Measurements from ENCODE around the gene NOTUM.

NOTUM gene

GRCh38 chr17:82000803-82001570, 40.0 kb upstream of the NOTUM start:
- Histone ChIP-seq H3K9me3 (ENCODE audit: control insufficient read depth, insufficient read depth, low read depth, low read length) (no peaks in the 10 kb centered on the region), H3K4me3 (ENCODE audit: low read depth, low read length) (no peak overlapping the region), H3K4me1 (ENCODE audit: control insufficient read depth, insufficient read depth, low read length) (peaks cover 6% of the 10 kb centered on the region; the same call in 1 of the 2 replicates), H3K36me3 (ENCODE audit: control insufficient read depth in 2 of 2, insufficient read depth in 1 of 2, low read length in 2 of 2) (peaks cover 0 to 6% of the 10 kb centered on the region in 2 experiments; a peak in 1 of 3 replicates), H3K27ac (ENCODE audit: extremely low read depth, low read depth, low read length) (no peak overlapping the region)
- ChIA-PET POLR2A (interaction anchor here (0.6 kb wide), 1 partner anchor 95 kb away, joined by 7 read pairs; no protein-coding TSS in a partner anchor), CTCF (no interaction called here)
- TF ChIP-seq PRDM6 (tag by site-specific recombination; IDR thresholded peaks at IDR 0.05) (no peak), MYNN (tag by site-specific recombination; IDR thresholded peaks at IDR 0.05; ENCODE audit: borderline replicate concordance) (0 out of 2 replicates have a peak, but pooled peaks have one; percentile 39)

- POLR2A ChIA-PET, result no interaction called here
- no peak for TF ChIP-seq ZNF514 (tag by site-specific recombination; IDR thresholded peaks at IDR 0.05)
- TF ChIP-seq ZNF629 (tag by site-specific recombination; IDR thresholded peaks at IDR 0.05), result no peak
- TF ChIP-seq KLF1 (tag by site-specific recombination; IDR thresholded peaks at IDR 0.05), result peak; percentile 92
- peak; percentile 42; the same call in 1 of the 2 replicates for TF ChIP-seq KLF17 (tag by site-specific recombination; IDR thresholded peaks at IDR 0.05)
- H3K4me1 ChIP-seq (ENCODE audit: control insufficient read depth, insufficient read depth, low read length), result peaks cover 6% of the 10 kb centered on the region; the same call in 1 of the 2 replicates
- H3K36me3 ChIP-seq (ENCODE audit: control insufficient read depth in 2 of 2, insufficient read depth in 1 of 2, low read length in 2 of 2), result peaks cover 0 to 6% of the 10 kb centered on the region in 2 experiments; a peak in 1 of 3 replicates
- H3K9me3 ChIP-seq (ENCODE audit: control insufficient read depth, insufficient read depth, low read depth, low read length), result no peaks in the 10 kb centered on the region
- CTCF ChIA-PET, result interaction anchor here (0.5 kb wide), 1 partner anchor 22 kb away, joined by 3 read pairs; the partner anchor contains the start of gene CENPX
- no peak overlapping the region for H3K27ac ChIP-seq (ENCODE audit: extremely low read depth, low read depth, low read length)
- H3K4me3 ChIP-seq (ENCODE audit: low read depth, low read length), result no peak overlapping the region
Measured at GRCh38 chr17:81999976-82000802, 39.2 kb upstream of the NOTUM start.

GRCh38 chr17:81999587-81999975, 38.6 kb upstream of the NOTUM start:
- Histone ChIP-seq H3K4me3 (ENCODE audit: low read depth, low read length) (no peak overlapping the region), H3K27ac (ENCODE audit: extremely low read depth, low read depth, low read length) (no peak overlapping the region)

More at GRCh38 chr17:81999587-81999975, 38.6 kb upstream of the NOTUM start:
- POLR2A ChIA-PET, result interaction anchor here (0.7 kb wide), 1 partner anchor 189 kb away, joined by 5 read pairs; no protein-coding TSS in a partner anchor
- peaks cover 6% of the 10 kb centered on the region; the same call in 1 of the 2 replicates for H3K4me1 ChIP-seq (ENCODE audit: control insufficient read depth, insufficient read depth, low read length)
- TF ChIP-seq ZNF658 (tag by site-specific recombination; IDR thresholded peaks at IDR 0.05), result no peak
- TF ChIP-seq BCL11A (tag by site-specific recombination; IDR thresholded peaks at IDR 0.05; ENCODE audit: low read depth), result no peak
- TF ChIP-seq PATZ1 (tag by site-specific recombination; IDR thresholded peaks at IDR 0.05), result no peak
- TF ChIP-seq SALL2 (tag by site-specific recombination; IDR thresholded peaks at IDR 0.05; ENCODE audit: borderline replicate concordance), result no peak
- no peak for TF ChIP-seq ZSCAN30 (tag by site-specific recombination; IDR thresholded peaks at IDR 0.05)
- TF ChIP-seq AEBP2 (tag by site-specific recombination; IDR thresholded peaks at IDR 0.05; ENCODE audit: borderline replicate concordance), result no peak
- TF ChIP-seq ZNF596 (tag by site-specific recombination; IDR thresholded peaks at IDR 0.05), result no peak
- no peak for TF ChIP-seq BCL6B (tag by site-specific recombination; IDR thresholded peaks at IDR 0.05)
- no peak for TF ChIP-seq ZNF48 (tag by site-specific recombination; IDR thresholded peaks at IDR 0.05)
- TF ChIP-seq ZNF184 (tag by site-specific recombination; IDR thresholded peaks at IDR 0.05), result no peak
- TF ChIP-seq ZNF514 (tag by site-specific recombination; IDR thresholded peaks at IDR 0.05), result no peak
- H3K9me3 ChIP-seq (ENCODE audit: control insufficient read depth, insufficient read depth, low read depth, low read length), result no peaks in the 10 kb centered on the region
- H3K36me3 ChIP-seq (ENCODE audit: control insufficient read depth in 2 of 2, insufficient read depth in 1 of 2, low read length in 2 of 2), result peaks cover 0 to 6% of the 10 kb centered on the region in 2 experiments; a peak in 1 of 3 replicates
- CTCF ChIA-PET, result interaction anchor here (0.5 kb wide), 1 partner anchor 23 kb away, joined by 3 read pairs; the partner anchor contains the start of gene CENPX

Measured in HEK293 (cell line).